Glutamatergic neuron (in vitro differentiated cells): ENCODE measurements around the gene MAT2A. TPM values are rescaled to one million over a fixed set of nuclear protein-coding genes. Genes with fewer than 3 reads are reported as not detected.

ENCODE experiments used
- DNase-seq: peaks from one replicate; pipeline ENCODE4 v3.0.0; 2022
- H3K27ac Mint-ChIP-seq: one replicate; pipeline ENCODE4 v1.8.0; 2020; ENCODE audit warnings: mild to moderate bottlenecking, mixed read lengths, inconsistent platforms; ENCODE audit not compliant: unreplicated experiment
- H3K27me3 Mint-ChIP-seq: one replicate; pipeline ENCODE4 v1.8.0; 2020; ENCODE audit warnings: mild to moderate bottlenecking, moderate library complexity, mixed read lengths, inconsistent platforms; ENCODE audit not compliant: unreplicated experiment
- H3K36me3 Mint-ChIP-seq: one replicate; pipeline ENCODE4 v1.8.0; 2020; ENCODE audit warnings: mild to moderate bottlenecking, mixed read lengths, inconsistent platforms; ENCODE audit not compliant: unreplicated experiment
- H3K4me1 Mint-ChIP-seq: one replicate; pipeline ENCODE4 v1.8.0; 2020; ENCODE audit warnings: mild to moderate bottlenecking, low read depth, mixed read lengths, inconsistent platforms; ENCODE audit not compliant: unreplicated experiment
- H3K4me3 Mint-ChIP-seq: one replicate; pipeline ENCODE4 v1.8.0; 2020; ENCODE audit warnings: mild to moderate bottlenecking, mixed read lengths, inconsistent platforms; ENCODE audit not compliant: unreplicated experiment
- H3K9me3 Mint-ChIP-seq: one replicate; pipeline ENCODE4 v1.8.0; 2020; ENCODE audit warnings: mild to moderate bottlenecking, moderate library complexity, mixed read lengths, inconsistent platforms; ENCODE audit not compliant: unreplicated experiment
- CTCF ChIP-seq: fragments of 200-600 bp; sonication (generic); IDR thresholded peaks from one replicate; pipeline ENCODE4 v1.5.0; 2021; ENCODE audit not compliant: partially characterized antibody, unreplicated experiment
- total RNA-seq: library from RNA; stranded (reverse); fragmentation: NEBNext Ultra II Directional; extraction: Animal tissue kit (Norgen Biotek cat#: 25700); gene quantifications from one replicate; pipeline ENCODE4 v1.2.1, GENCODE V29; 2021; ENCODE audit not compliant: unreplicated experiment

MAT2A gene
- total RNA-seq, 1 donor from 2014 or later: 302 TPM

GRCh38 chr2:85504778-85505261 is 34.1 kb upstream of the MAT2A start:
- Mint-ChIP-seq H3K4me1 (peaks cover 8% of the 10 kb centered on the region), H3K9me3 (peaks cover 2% of the 10 kb centered on the region), H3K4me3 (no peak overlapping the region), H3K36me3 (no peaks in the 10 kb centered on the region), H3K27ac (peak overlapping the region; percentile 76), H3K27me3 (peaks cover 13% of the 10 kb centered on the region)
- DNase-seq: peak; percentile 54
- TF ChIP-seq CTCF: no peak

GRCh38 chr2:85505551-85506238 is 33.3 kb upstream of the MAT2A start:
- DNase-seq: no peak
- H3K4me3 Mint-ChIP-seq: no peak overlapping the region
- H3K4me1 Mint-ChIP-seq: peaks cover 8% of the 10 kb centered on the region
- peaks cover 13% of the 10 kb centered on the region for H3K27me3 Mint-ChIP-seq
- no peaks in the 10 kb centered on the region for H3K9me3 Mint-ChIP-seq
- H3K36me3 Mint-ChIP-seq: no peaks in the 10 kb centered on the region
- no peak for TF ChIP-seq CTCF
- peak overlapping the region; percentile 0 for H3K27ac Mint-ChIP-seq

- Mint-ChIP-seq H3K4me3 (no peak overlapping the region), H3K27ac (no peak overlapping the region), H3K4me1 (peaks cover 8% of the 10 kb centered on the region), H3K9me3 (no peaks in the 10 kb centered on the region), H3K27me3 (peaks cover 13% of the 10 kb centered on the region), H3K36me3 (no peaks in the 10 kb centered on the region)
- no peak for DNase-seq
- no peak for TF ChIP-seq CTCF
Observed at GRCh38 chr2:85506768-85507181, 32.2 kb upstream of the MAT2A start.

GRCh38 chr2:85511008-85511811 is 27.8 kb upstream of the MAT2A start:
- no peaks in the 10 kb centered on the region for H3K9me3 Mint-ChIP-seq
- TF ChIP-seq CTCF: no peak
- no peak overlapping the region for H3K4me3 Mint-ChIP-seq
- no peaks in the 10 kb centered on the region for H3K4me1 Mint-ChIP-seq
- H3K36me3 Mint-ChIP-seq: no peaks in the 10 kb centered on the region
- peaks cover 5% of the 10 kb centered on the region for H3K27me3 Mint-ChIP-seq
- H3K27ac Mint-ChIP-seq: no peak overlapping the region
- no peak for DNase-seq

- DNase-seq: no peak
- no peaks in the 10 kb centered on the region for H3K4me1 Mint-ChIP-seq
- peaks cover 2% of the 10 kb centered on the region for H3K27me3 Mint-ChIP-seq
- no peaks in the 10 kb centered on the region for H3K36me3 Mint-ChIP-seq
- no peak overlapping the region for H3K4me3 Mint-ChIP-seq
- no peak overlapping the region for H3K27ac Mint-ChIP-seq
- peaks cover 2% of the 10 kb centered on the region for H3K9me3 Mint-ChIP-seq
- TF ChIP-seq CTCF: no peak
Observed at GRCh38 chr2:85514323-85514722, 24.6 kb upstream of the MAT2A start.
